Neuronal stem cell (in vitro differentiated cells): ENCODE results near the gene CD276.
"Not testable (repeated sequence)": the region's sequence is repeated elsewhere in the genome, so short reads cannot be mapped to it uniquely, and the experiment has no call there.

ENCODE experiments used
- DNase-seq: peaks from one replicate; pipeline ENCODE4 v3.0.0-alpha.2; 2013; ENCODE audit warnings: low spot score
- H2AFZ ChIP-seq: one replicate; pipeline ENCODE4 v1.6.1; 2013; ENCODE audit warnings: mild to moderate bottlenecking, low read length, inconsistent platforms
- H2AK5ac ChIP-seq: 2 replicates; pipeline ENCODE4 v1.6.1; 2013; ENCODE audit warnings: low read depth, mild to moderate bottlenecking, inconsistent platforms, low read length, moderate library complexity, mixed read lengths
- H2BK120ac ChIP-seq: 2 replicates; pipeline ENCODE4 v1.6.1; 2013; ENCODE audit warnings: low read depth, mild to moderate bottlenecking, inconsistent platforms, low read length, moderate library complexity, mixed read lengths
- H2BK12ac ChIP-seq: one replicate; pipeline ENCODE4 v1.6.1; 2013; ENCODE audit warnings: low read length, inconsistent platforms
- H2BK15ac ChIP-seq: 2 replicates; pipeline ENCODE4 v1.6.1; 2013; ENCODE audit warnings: mild to moderate bottlenecking, low read length, inconsistent platforms, mixed read lengths
- H2BK5ac ChIP-seq: one replicate; pipeline ENCODE4 v1.6.1; 2013; ENCODE audit warnings: inconsistent platforms, mild to moderate bottlenecking, low read length, moderate library complexity
- H3K14ac ChIP-seq: one replicate; pipeline ENCODE4 v1.6.1; 2013; ENCODE audit warnings: low read length, inconsistent platforms
- H3K18ac ChIP-seq: 2 replicates; pipeline ENCODE4 v1.6.1; 2013; ENCODE audit warnings: low read length, inconsistent platforms
- H3K23ac ChIP-seq: 2 replicates; pipeline ENCODE4 v1.6.1; 2013; ENCODE audit warnings: low read depth, mild to moderate bottlenecking, mixed read lengths, low read length, inconsistent platforms; ENCODE audit not compliant: poor library complexity
- H3K27ac ChIP-seq: replicated peaks from 3 replicates; pipeline ENCODE4 v1.5.1; 2013; ENCODE audit warnings: low read length, inconsistent platforms
- H3K27me3 ChIP-seq, 3 experiments: 2 replicates each; pipeline ENCODE4 v1.6.1; 2013; ENCODE audit warnings: low read length in 3 of 3, mild to moderate bottlenecking in 2 of 3, inconsistent platforms in 1 of 3, low read depth in 1 of 3, mixed read lengths in 1 of 3, moderate library complexity in 1 of 3; ENCODE audit not compliant: control insufficient read depth in 3 of 3, insufficient read depth in 3 of 3
- H3K36me3 ChIP-seq, 2 donors: replicated peaks in 1 of 2; 2 replicates each; pipeline ENCODE4 v1.6.1; 2013; ENCODE audit warnings: low read length in 2 of 2; ENCODE audit not compliant: control insufficient read depth in 2 of 2, insufficient read depth in 2 of 2
- H3K4ac ChIP-seq: 2 replicates; pipeline ENCODE4 v1.6.1; 2013; ENCODE audit warnings: inconsistent platforms, mild to moderate bottlenecking, low read length, moderate library complexity
- H3K4me1 ChIP-seq, 2 donors: 1 replicate in 1 of 2; 2 replicates in 1 of 2; pipeline ENCODE4 v1.6.1; 2013; ENCODE audit warnings: low read length in 2 of 2, low read depth in 1 of 2; ENCODE audit not compliant: control insufficient read depth in 2 of 2, insufficient read depth in 1 of 2
- H3K4me2 ChIP-seq: one replicate; pipeline ENCODE4 v1.6.1; 2013; ENCODE audit warnings: mild to moderate bottlenecking, low read length, inconsistent platforms; ENCODE audit not compliant: insufficient read depth, poor library complexity, severe bottlenecking
- H3K4me3 ChIP-seq, 2 donors: 2 replicates each; pipeline ENCODE4 v1.5.1; 2013; ENCODE audit warnings: low read length in 2 of 2, mild to moderate bottlenecking in 2 of 2, inconsistent platforms in 1 of 2, moderate library complexity in 1 of 2
- H3K79me1 ChIP-seq: one replicate; pipeline ENCODE4 v1.6.1; 2013; ENCODE audit warnings: low read depth, mild to moderate bottlenecking, inconsistent platforms, low read length, moderate library complexity
- H3K9ac ChIP-seq: one replicate; pipeline ENCODE4 v1.6.1; 2013; ENCODE audit warnings: mild to moderate bottlenecking, low read depth, low read length, inconsistent platforms; ENCODE audit not compliant: poor library complexity
- H3K9me3 ChIP-seq, 2 donors: replicated peaks in 1 of 2; 2 replicates each; pipeline versions ENCODE3 to v1.6.1; 2013; ENCODE audit warnings: low read length in 2 of 2, mild to moderate bottlenecking in 2 of 2, inconsistent platforms in 1 of 2, low read depth in 1 of 2, mixed read lengths in 1 of 2, moderate library complexity in 1 of 2; ENCODE audit not compliant: control insufficient read depth in 2 of 2, insufficient read depth in 1 of 2
- H4K8ac ChIP-seq: one replicate; pipeline ENCODE4 v1.6.1; 2013; ENCODE audit warnings: low read depth, mild to moderate bottlenecking, inconsistent platforms, low read length, moderate library complexity
- H4K91ac ChIP-seq: one replicate; pipeline ENCODE4 v1.6.1; 2013; ENCODE audit warnings: low read length, low read depth, mild to moderate bottlenecking, inconsistent platforms; ENCODE audit not compliant: poor library complexity
- WGBS, 2 donors: extraction: QIAGEN DNeasy Blood & Tissue Kit; methylation state at CpG; one replicate each; pipeline ENCODE4 v1.1.7; 2013; ENCODE audit warnings: missing lambda C conversion rate in 2 of 2, mixed read lengths in 1 of 2; ENCODE audit not compliant: insufficient read length in 2 of 2, insufficient replicate concordance in 1 of 2; ENCODE audit errors: extremely low coverage in 2 of 2; 5-methylcytosine and 5-hydroxymethylcytosine counted together

The CD276 gene

DNA sequence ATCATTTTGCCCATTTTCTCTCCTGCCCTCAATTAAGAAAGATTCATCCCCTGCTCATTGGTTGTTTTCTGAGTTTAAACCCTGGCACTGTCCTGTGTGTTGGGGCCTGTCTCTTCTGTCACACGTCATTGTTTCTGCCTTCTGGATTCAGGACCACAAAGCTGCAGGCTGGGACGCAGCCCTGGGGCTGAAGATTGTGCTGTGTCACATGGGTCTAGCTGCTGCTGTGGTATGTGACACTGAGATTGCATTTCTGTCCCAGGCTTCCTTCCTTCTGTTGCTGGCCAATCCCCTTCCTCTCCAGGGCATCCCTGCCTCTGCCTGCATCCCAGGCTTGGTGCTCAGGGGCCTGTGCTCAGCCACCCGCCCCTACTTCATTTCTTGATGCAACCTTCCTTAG is 40.0 kb downstream of the CD276 start:
- no CpG with 5 or more reads among the region's 3 CpGs for WGBS, 2 donors
- no peak for DNase-seq

GRCh38 chr15:73727330-73727976 is 43.3 kb downstream of the CD276 start:
- DNase-seq = no peak
- no peak overlapping the region for H2BK120ac ChIP-seq
- H3K18ac ChIP-seq = peak overlapping the region; percentile 58

More for the DNA sequence above, 40.0 kb downstream of the CD276 start:
- Histone ChIP-seq H3K4me2 (no peak overlapping the region), H4K8ac (no peak overlapping the region), H3K36me3 (no peaks in the 10 kb centered on the region), H3K14ac (no peak overlapping the region), H3K18ac (no peak overlapping the region), H3K9ac (no peak overlapping the region), H4K91ac (no peak overlapping the region), H3K79me1 (no peaks in the 10 kb centered on the region), H2BK12ac (no peak overlapping the region), H3K4me3 (no peak overlapping the region), H3K4me1 (peaks cover 5 to 14% of the 10 kb centered on the region in 2 donors), H2BK5ac (no peak overlapping the region), H2AK5ac (no peak overlapping the region), H3K27me3 (no peaks in the 10 kb centered on the region), H2BK120ac (no peak overlapping the region), H3K4ac (no peak overlapping the region), H3K27ac (no peak overlapping the region), H2AFZ (peak overlapping the region; percentile 65), H3K9me3 (no peaks in the 10 kb centered on the region), H3K23ac (peak overlapping the region; percentile 18), H2BK15ac (no peak overlapping the region)

DNA sequence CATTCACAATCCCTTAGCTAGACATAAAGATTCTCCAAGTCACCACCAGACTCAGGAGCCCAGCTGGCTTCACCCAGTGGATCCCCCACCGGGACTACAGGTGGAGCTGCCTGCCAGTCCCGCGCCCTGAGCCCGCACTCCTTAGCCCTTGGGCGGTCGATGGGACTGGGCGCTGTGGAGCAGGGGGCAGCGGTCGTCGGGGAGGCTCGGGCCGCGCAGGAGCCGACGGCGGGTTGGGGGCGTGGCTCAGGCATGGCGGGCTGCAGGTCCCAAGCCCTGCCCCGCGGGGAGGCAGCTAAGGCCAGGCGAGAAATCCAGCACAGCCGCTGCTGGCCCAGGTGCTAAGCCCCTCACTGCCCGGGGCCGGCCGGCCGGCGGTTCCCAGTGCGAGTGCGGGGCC is 47.9 kb downstream of the CD276 start:
- H3K4me3 ChIP-seq, H2BK12ac ChIP-seq, H4K91ac ChIP-seq, H2BK5ac ChIP-seq, H2AK5ac ChIP-seq, H2BK120ac ChIP-seq, H3K79me1 ChIP-seq, H3K27ac ChIP-seq, H4K8ac ChIP-seq, H3K36me3 ChIP-seq, H3K4me2 ChIP-seq, H3K23ac ChIP-seq, H3K9me3 ChIP-seq, H3K14ac ChIP-seq, H3K27me3 ChIP-seq, H3K4ac ChIP-seq, DNase-seq, H2BK15ac ChIP-seq, H3K18ac ChIP-seq, H3K9ac ChIP-seq, H3K4me1 ChIP-seq, H2AFZ ChIP-seq: not testable (repeated sequence)
- no CpG with 5 or more reads among the region's 29 CpGs for WGBS, 2 donors

More at GRCh38 chr15:73727330-73727976, 43.3 kb downstream of the CD276 start:
- Histone ChIP-seq H3K27ac (no peak overlapping the region), H2AFZ (no peak overlapping the region), H3K9me3 (peaks cover 0 to 5% of the 10 kb centered on the region in 2 donors), H3K27me3 (no peaks in the 10 kb centered on the region), H3K4me1 (peaks cover 5 to 14% of the 10 kb centered on the region in 2 donors), H4K8ac (no peak overlapping the region), H2BK5ac (no peak overlapping the region), H3K9ac (no peak overlapping the region), H3K4ac (no peak overlapping the region), H3K23ac (no peak overlapping the region), H2AK5ac (no peak overlapping the region), H3K36me3 (no peaks in the 10 kb centered on the region), H2BK12ac (no peak overlapping the region), H4K91ac (no peak overlapping the region), H3K14ac (no peak overlapping the region), H3K4me3 (no peak overlapping the region), H3K79me1 (no peaks in the 10 kb centered on the region), H2BK15ac (no peak overlapping the region), H3K4me2 (no peak overlapping the region)
- no CpG with 5 or more reads among the region's 7 CpGs for WGBS, 2 donors

- no peak overlapping the region for H3K4me3 ChIP-seq
- H2BK120ac ChIP-seq = no peak overlapping the region
- no peak overlapping the region for H3K4me2 ChIP-seq
- no peak for DNase-seq
- H3K9me3 ChIP-seq = peaks cover 1 to 5% of the 10 kb centered on the region in 2 donors
- H3K36me3 ChIP-seq = no peaks in the 10 kb centered on the region
- WGBS, 2 donors = no CpG with 5 or more reads among the region's 3 CpGs
- H2BK12ac ChIP-seq = no peak overlapping the region
- H3K4me1 ChIP-seq = no peaks in the 10 kb centered on the region
- H3K27me3 ChIP-seq = peaks cover 0 to 5% (median 0%) of the 10 kb centered on the region in 3 experiments
- H2AFZ ChIP-seq = no peak overlapping the region
- H4K8ac ChIP-seq = no peak overlapping the region
- H2BK5ac ChIP-seq = no peak overlapping the region
- H3K18ac ChIP-seq = peak overlapping the region; percentile 86
- peak overlapping the region; percentile 84 for H3K14ac ChIP-seq
- no peak overlapping the region for H3K27ac ChIP-seq
- H2AK5ac ChIP-seq = peak overlapping the region; percentile 74
- no peak overlapping the region for H4K91ac ChIP-seq
- H3K23ac ChIP-seq = peak overlapping the region; percentile 25
- no peaks in the 10 kb centered on the region for H3K79me1 ChIP-seq
- no peak overlapping the region for H2BK15ac ChIP-seq
- no peak overlapping the region for H3K4ac ChIP-seq
- H3K9ac ChIP-seq = no peak overlapping the region
These were observed 48.7 kb downstream of the CD276 start for GRCh38 chr15:73732930-73733329.
